ENCODE measurements around the gene PLEKHM3.

The PLEKHM3 gene

DNA sequence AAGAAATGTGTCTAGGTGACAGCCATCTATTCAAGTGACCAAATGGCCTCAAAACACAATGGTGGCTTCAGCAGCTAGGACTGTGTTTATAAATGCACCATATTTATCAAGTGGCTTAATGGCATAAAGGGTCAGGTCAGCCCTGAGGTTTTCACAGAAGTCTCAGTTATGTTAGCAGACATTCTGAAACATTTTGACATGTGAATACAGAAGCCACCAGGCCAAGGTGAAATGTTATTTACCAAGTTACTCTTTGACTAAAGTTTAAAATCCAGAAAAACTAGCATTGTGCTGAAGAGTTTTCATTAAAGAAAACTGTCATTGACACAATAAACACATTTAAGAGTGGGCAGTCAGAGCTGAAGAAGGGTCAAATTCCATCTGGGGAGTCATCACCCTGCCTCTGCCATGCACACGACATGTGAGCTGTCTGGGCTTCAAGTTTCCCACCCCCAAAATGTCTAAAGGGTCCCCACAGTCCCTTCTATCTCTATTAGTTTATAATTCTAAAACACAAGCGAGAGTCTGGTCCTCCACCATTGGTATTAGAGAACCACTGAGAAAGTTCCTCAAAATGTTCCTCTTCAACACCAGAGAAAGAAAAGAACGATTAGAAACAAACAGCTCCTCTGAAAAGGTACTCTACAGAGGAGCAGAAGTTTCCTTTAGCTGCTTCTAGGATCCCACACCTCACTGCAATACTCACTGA is 178.1 kb downstream of the PLEKHM3 start:
- no peak for DNase-seq

DNA sequence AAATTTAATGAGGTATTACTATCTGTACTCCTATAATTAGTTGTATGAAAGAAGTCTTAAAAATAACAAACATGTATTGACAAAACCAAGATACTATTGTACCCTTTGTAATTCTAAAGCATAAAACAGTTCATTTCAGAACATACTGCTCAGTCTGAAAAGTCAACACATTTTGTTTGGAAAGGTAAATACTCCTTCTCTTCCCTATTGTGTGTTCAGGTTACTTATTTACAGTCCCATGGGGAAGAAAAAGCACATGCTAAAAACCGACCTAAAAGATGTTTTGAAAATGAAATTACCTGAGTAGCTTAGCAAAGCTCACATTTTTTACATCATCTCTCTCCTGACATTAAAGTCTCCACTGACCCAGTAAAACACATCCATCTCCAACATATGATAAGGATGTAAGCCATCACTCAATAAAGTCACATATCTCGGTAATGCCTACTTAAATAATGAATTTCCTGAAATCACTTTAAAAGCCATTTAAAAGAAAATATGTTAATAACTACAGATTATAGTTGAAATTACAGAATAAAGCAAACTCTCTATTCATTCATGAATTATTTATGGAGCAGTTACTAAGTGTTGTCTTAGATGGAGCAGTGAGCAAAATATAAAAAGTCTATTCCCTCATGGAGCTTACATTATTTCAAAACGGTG is 180.0 kb downstream of the PLEKHM3 start:
- DNase-seq, result no peak

DNA sequence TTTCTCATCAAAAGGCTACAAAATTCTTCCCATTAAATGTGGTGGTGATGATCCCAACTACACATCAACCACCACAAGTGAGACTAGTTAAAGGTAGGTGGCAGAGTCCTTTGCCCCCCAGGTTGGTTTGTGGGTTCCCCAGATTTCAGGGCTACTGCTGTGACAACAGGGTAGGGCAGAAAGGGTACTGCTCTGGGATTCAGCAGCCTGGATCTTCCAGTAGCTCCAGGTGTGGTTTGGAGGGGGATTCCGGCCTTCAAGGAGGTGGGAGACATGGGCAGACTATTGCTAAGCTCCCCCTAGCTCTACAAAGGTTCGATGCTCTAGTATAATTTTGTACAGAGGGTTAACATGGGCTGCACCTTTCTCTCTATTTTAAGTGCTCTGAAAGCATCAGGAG is 180.7 kb downstream of the PLEKHM3 start:
- DNase-seq, result no peak

DNA sequence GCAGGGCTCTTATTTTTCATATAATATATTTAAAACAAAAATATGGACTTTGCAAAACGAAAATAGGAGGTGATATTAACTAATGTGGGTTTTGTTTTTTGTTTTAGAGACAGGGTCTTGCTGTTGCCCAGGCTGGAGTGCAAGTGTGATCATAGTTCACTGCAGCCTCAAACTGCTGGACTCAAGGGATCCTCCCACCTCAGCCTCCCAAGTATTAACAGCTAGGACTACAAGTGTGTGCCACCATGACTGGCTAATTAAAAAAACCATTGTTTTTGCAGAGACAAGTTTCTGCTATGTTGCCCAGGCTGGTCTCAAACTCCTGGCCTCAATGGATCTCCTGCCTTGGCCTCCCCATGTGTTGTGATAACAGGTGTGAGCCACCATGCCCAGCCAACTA is 185.2 kb downstream of the PLEKHM3 start:
- no peak for DNase-seq

DNA sequence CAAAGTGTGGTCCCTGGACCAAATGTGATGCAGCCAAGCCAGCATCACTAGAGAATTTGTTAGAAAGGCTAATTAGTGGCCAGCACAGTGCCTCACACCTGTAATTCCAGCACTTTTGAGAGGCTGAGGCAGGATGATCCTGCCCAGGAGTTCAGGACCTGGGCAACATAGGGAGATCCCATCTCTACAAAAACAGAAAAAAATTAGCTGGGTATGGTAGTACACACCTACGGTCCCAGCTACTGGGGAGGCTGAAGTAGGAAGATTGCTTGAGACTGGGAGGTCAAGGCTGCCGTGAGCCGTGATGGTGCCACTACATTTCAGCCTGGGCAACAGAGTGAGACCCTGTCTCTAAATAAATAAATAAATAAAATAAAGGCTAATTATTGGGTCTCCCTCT is 185.8 kb downstream of the PLEKHM3 start:
- no peak for DNase-seq

DNA sequence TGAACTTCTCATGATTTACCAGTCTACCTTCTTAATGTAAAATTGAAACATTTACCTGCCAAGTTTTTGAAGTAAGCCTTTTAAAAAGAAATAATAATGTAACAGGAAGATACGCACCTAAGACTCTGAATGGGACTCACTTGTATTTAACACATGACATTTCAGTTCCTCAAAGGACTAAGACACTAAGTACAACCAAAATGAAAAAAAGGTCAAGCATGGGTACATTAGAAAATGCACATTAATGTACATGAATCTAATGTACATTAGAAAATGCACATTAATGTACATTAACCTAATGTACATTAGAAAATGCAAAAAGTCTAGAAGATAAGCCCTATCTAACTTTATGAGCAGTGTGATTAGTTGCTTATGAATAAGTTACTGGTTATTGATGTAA is 186.3 kb downstream of the PLEKHM3 start:
- no peak for DNase-seq

DNA sequence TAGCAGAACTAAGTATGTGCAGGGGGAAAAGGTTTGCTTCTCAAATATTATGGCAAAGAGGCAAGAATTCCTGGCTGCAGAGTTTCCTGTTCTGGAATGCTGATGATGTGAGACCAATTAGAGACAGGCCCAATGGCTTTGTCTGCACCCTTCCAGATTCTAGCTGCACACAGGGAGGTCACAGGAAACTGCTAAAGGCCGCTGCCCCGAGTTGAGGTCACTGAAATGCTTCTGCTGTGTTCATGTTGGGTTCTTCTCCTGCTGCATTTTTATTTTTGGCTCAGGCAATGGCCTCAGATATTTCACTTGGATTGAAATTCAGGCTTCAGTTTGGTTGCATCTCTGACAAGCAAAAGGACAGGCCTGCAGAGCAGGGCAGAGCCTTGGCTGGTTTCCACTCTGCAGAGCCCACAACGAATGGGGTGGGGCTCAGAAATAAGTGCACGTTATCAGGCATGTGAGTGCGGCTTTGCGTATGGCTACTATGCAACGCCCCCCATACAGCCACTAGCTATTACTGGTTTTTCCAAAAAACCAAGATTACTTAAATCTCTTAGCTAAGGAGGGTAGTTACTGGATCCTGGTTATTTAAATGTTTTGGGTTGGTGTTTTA is 188.7 kb downstream of the PLEKHM3 start:
- no peak for DNase-seq

DNA sequence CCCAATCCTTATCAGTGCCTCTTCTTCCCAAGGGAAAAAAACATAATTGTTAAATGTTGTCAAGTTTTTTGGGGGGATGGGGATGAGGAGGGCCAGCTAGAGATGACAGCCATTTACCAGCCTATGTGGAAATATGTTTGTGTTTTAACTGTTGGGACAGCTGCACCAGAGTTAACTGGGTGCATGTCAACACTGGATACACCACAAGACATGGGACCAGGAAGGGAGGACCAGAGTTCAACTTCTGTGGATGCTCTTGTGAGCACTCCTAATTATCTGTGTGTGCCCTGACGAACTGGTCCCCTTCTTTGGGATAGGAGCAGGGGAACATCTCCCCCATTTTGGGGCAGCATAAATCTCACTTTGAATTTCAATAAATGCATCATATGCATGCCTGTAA is 189.5 kb downstream of the PLEKHM3 start:
- DNase-seq, result no peak

DNA sequence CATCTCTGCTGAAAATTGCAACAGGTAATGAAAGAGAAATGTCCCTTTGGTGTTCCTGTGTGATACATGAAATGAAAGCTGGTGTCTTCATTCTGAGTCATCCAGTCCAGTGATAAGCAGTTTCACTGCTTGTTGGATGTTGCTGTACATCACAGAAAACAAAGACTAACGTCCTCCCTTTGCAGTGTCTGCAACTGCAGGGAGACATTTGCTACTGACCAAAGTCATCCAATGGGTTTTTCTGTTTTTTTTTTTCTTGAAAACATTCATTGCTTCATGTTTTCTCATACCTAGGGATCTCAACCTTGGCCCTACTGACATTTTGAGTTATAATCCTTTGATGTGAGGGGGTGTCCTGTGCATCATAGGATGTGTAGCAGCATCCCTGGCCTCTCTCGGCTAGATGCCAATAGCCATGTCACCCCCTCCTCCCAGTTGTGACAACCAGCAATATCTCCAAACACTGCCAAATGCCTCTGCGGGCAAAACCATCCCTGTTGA is 192.0 kb downstream of the PLEKHM3 start:
- DNase-seq, result no peak

DNA sequence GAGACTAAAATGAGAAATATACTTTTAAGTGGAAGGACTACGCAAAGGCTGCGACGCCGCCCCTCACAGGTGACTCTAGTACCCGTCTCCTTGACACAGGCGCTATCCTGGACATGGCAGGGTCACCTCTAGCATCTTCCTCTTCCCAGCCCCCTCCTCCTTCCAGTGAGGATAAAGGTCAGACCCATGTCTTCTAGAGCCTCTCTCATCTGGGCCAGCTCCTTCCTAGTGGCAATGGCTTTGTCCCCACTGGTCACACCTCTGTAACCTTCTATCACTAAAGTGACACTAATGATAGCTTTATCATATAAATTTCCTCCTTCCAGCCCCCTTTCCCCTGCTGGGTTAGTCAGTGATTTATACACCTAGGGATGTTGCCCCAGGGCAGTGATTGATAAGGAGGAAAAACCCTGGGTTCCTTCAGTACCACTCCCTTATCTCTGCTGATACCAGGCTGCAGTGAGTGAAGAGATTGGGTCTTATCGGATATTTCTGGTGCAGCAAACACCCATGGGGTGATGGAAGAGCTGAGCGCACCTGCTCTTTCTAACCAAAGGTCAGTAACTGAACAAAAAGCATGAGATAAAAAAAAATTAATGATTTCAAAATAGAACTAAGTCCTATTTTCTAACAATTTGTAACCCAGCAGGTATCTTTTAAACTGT is 193.6 kb downstream of the PLEKHM3 start:
- no peak for DNase-seq

DNA sequence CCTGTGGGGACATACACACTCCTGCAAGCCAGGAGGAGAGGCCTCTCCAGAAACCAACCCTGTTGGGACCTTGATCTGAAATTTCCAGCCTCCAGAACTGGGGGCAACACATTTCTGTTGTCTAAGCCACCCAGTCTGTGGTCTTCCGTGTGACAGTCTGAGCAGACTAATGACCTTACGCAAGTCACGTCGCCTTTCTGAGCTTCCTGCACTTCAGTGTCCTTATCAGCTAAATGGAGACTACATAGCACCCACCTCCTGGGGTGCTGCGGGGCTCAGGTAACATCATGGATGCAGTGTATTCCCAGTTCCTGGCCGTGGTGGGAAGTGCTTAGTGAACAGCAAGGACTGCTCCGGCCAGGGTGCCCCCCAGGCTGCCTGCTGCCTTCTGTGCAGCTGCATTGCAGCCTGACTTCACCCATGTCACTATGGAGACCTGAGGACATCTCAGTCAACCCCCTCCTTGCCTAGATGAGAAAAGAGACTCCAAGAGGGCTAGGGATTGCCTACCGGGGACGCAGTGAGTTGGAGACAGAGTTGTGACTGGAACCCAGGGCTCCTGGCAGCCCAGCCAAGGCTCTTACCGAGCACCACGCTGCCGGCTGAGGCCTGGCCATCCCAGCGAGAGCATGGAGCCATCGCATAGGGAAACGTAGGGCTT is 194.4 kb downstream of the PLEKHM3 start:
- DNase-seq, result no peak

DNA sequence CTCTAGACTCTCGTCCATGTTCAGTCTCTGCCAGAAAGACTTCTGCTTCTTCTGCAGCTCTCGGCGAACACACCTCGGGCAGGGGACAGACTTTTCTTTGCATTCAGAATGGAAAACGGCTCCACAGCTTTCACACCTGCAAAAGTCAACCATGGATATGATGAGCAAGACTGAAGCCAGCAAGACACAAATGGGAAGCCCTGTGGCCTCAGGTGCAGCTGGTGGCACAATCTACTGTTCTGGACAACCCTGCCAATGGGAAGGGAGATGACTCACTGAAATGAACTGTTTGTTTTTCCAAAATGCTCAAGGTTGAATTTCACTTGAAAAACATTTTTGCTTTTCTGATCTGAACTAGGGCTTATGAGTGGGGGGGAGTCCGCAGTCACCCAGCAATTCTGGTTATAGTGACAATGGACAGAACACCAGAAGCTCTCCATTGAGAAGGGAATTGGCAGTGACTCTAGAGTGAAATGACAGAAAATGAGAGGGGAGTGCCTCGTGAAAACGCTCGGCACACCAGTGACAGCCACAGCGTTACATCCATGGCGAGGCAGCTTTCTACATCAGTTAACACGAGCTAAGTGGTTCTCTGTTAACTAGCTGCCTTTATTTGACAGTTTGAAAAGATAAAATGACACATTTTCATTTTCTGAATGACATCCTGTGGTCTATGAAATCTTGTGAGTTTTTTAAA is 196.8 kb downstream of the PLEKHM3 start:
- no peak for DNase-seq

DNA sequence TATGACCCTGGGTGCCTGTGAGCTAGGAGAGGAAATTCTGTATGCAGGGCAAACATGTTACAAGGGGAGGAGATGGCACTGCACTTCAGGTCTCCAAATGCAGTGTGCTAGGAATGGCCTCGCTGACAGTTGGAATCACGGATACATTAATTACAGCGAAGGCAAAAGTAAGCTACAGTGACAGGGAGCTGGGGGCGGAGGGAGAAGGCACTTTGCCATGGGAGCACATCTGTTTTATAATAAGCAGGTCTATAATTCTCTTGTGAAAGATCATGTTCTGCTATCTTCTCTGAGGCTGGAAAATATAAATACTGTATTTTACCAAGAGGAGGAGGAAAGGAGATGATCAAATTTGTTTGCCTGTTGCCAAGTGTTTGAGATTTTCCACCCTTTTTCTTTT is 199.3 kb downstream of the PLEKHM3 start:
- no peak for DNase-seq

DNA sequence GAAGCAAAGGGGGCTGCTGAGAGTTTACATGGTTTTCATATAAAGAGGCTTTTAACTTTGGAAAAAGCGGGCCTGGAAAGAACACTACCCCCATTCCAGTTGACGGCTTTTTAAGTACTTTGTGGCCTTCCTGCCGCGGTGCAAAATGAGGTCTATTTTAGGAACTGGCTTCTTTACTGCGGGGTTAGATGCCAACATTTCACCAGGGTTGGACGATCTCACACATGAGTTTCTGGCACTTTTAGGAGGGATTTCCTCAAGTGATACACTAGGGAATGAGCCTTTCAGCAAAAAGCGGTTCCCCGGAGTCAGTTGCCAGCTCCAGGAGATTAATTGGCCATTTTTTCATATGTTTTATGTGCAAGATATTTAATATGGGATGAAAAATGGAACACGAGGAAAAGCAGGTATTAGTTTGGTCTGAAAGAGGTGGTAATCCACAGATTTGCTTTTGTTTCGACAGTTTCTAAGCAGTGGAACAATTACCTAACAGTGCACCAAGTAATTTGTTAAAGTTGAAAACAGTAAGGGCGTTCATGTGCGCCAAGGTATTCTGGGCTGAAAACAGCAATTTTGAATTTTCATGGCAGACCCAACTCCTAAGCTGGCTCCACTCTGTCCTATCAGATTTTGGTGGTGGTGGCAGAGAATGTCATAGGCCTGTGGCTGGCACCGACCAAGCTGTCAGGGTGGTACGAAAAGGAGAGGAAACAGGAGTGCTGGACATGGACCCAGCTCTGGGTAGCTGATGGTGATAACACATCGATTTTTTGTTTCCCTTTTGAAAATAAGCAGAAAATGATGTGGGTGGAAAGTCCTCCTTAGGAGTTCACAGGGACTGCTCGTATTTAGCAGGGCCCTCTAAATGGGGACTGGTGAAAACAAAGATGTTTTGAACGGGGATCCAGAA is 200.0 kb downstream of the PLEKHM3 start:
- no peak for DNase-seq

DNA sequence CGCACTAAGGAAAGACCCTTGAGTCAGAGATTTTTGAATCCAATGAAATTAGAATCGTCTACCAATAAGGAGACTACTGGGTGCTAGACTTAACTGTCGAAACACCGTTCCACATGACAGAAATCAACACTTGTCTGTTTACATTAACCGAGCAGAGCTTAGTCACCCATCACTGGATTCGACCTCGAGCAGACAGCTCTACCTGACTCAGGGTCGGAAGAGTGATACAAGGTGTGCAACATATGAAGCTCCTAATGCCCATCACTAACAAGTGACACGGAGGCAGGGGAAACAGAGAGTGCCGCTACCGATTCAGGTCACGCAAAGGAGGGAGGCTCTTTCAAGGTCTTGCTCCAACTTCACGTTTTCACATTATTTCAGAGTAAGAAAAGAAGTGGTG is 201.5 kb downstream of the PLEKHM3 start:
- DNase-seq, result no peak

DNA sequence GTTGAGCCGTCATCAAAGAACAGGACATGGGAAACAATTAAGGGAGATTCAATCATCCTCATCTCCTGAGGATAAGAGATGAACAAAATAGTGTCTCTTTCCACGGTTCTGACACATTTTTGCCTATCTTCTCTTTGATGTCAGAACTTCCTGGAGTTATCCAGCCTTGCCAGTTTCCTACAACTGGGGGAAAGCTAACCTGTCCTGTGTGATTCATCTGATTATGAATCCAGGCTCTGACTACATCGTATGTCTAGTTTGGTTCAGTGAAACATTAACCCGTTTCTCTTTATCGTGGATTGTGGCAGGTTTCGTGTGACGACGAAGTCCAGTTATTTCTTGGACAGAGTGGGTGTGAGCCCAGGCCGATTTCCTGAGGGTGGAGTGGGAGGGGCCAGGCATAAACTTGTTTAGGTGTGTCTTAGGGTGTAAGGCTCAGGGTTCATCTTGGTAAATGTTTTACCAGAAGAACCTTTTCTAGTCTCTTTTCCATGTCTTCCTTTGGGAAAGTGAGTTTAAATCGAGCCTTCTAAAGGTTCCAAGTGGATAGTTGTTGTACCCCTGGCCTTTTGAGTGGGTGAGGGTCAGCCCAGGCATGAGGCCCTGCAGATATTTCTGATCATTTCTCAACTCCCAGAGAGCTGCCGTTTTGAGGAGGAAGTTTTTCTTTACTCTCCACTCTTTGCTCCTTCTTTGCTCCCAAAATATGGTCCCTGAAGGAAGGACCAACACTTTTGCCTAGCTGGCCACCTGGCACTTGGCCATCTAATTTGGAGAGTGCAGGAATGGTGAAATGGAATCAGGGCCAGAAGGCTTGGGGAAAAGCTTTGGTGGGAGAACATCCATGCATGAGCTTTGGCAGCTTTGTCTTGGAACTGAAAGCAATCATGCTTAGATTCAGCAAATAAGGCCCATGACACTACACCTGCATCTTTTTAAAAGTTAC is 205.2 kb downstream of the PLEKHM3 start:
- DNase-seq, result no peak

DNA sequence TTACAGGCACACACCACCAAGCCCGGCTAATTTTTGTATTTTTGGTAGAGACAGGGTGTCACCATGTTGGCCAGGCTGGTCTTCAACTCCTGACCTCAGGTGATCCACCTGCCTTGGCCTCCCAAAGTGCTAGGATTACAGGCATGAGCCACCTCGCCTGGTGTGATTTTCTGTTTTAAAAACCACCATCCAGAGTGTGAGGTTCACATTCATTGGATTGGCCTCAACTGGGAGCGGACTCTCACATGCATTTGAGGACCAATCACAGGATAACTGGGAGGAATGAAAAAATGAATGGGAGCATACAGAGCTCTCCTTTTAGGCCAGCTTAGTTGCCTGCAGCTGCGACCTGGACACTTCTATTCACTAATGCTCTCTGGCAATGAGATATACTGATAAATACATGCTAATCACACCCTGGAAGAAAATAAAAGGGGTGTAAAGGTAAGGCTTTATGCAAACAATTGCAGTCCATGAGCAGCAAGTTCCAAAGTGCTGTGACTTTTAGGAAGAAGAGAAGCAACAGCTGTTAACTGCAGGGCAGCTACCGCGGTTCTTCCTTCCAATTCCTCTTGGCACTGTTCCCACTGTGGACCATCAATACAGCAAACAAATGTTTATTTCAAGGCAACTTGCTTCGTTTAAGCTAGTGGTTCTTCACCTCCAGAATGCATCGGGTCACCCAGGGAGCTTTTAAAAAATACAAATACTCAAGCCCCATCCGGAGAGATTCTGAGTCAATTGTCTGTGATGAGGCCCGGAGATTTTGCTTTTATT is 206.1 kb downstream of the PLEKHM3 start:
- DNase-seq, result no peak

DNA sequence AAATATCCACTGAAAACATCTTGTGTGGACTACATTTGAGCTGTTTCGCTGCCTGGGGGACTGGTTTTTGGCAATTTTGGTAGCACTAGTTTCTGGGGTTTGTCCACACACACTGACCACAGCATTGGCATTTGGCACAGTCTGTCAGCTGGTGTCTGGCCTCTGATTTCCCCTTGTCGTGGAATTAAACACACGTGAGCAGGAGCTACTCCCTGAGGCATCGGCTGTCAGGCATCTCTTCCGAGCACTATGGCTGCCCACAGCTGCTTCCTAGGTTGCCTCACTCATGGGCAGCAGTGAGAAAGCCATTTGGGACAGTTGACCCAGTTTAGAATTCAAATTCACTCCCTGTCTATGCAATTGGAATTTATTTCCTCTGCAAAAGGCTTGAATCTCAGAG is 208.8 kb downstream of the PLEKHM3 start:
- DNase-seq, result no peak

DNA sequence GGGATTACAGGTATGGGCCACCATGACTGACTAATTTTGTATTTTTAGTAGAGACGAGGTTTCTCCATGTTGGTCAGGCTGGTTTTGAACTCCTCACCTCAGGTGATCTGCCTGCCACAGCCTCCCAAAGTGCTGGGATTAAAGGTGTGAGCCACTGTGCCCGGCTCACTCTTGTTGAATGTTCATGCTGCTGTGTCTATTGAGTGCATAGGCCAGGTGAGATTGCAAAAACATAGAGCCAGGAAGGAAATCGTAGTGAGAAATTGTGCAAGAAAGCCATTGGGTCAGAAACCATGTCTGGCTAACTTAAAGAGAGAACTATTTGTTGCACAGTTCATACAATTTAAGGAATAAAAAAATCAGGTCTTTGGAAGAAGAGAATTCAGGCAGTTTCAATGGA is 210.1 kb downstream of the PLEKHM3 start:
- DNase-seq, result no peak
